HepG2 (cell line): ENCODE results near the gene NPDC1. TPM values are rescaled to one million over a fixed set of nuclear protein-coding genes. Genes with fewer than 3 reads are reported as not detected.

Experiments used
- GATAD2A ChIP-seq: IDR thresholded peaks from 2 replicates; pipeline ENCODE4 v1.6.1; 2016
- HBP1 ChIP-seq: IDR thresholded peaks from 2 replicates; pipeline ENCODE4 v1.6.1; 2016; ENCODE audit warnings: low read depth, control low read depth
- HMGA1 ChIP-seq: sonication (generic); formaldehyde crosslinking; conservative IDR thresholded peaks from 2 replicates; pipeline ENCODE4 v1.4.0; 2020; ENCODE audit warnings: missing genetic modification reagents
- MAZ ChIP-seq, 2 experiments: sonication (generic) in 1 of 2; formaldehyde crosslinking in 1 of 2; IDR thresholded peaks; 2 replicates each; pipeline versions ENCODE4 v1.5.0 to v1.6.1; 2012 to 2020; ENCODE audit warnings: low read depth in 2 of 2, mild to moderate bottlenecking in 2 of 2, borderline replicate concordance in 1 of 2, improper control_type of control experiment in 1 of 2, low read length in 1 of 2, missing genetic modification reagents in 1 of 2, moderate library complexity in 1 of 2
- MTF2 ChIP-seq: sonication (generic); formaldehyde crosslinking; IDR thresholded peaks from 2 replicates; pipeline ENCODE4 v1.5.0; 2020; ENCODE audit warnings: missing genetic modification reagents, borderline replicate concordance
- PLSCR1 ChIP-seq: sonication (generic); formaldehyde crosslinking; IDR thresholded peaks from 2 replicates; pipeline ENCODE4 v1.5.0; 2020; ENCODE audit warnings: missing genetic modification reagents, mild to moderate bottlenecking, borderline replicate concordance
- SSRP1 ChIP-seq: IDR thresholded peaks from 2 replicates; pipeline ENCODE4 v1.6.1; 2016; ENCODE audit warnings: control low read depth
- XRCC5 ChIP-seq: fragments of 200-400 bp; formaldehyde crosslinking; optimal IDR thresholded peaks from 2 replicates; pipeline ENCODE3; 2017; ENCODE audit warnings: mild to moderate bottlenecking, low read length
- ZFP82 ChIP-seq: sonication (generic); formaldehyde crosslinking; IDR thresholded peaks from 2 replicates; pipeline ENCODE4 v1.5.1; 2020; ENCODE audit warnings: mild to moderate bottlenecking, missing genetic modification reagents, borderline replicate concordance
- ZNF296 ChIP-seq: sonication (generic); formaldehyde crosslinking; conservative IDR thresholded peaks from 2 replicates; pipeline ENCODE4 v1.5.0; 2020; ENCODE audit warnings: mild to moderate bottlenecking, missing genetic modification reagents
- ZNF501 ChIP-seq: sonication (generic); formaldehyde crosslinking; IDR thresholded peaks from 2 replicates; pipeline ENCODE4 v1.5.1; 2020; ENCODE audit warnings: mild to moderate bottlenecking, moderate library complexity, missing genetic modification reagents
- ZNF788 ChIP-seq: sonication (generic); formaldehyde crosslinking; IDR thresholded peaks from 2 replicates; pipeline ENCODE4 v1.5.0; 2020; ENCODE audit warnings: mild to moderate bottlenecking, missing genetic modification reagents, borderline replicate concordance
- ZSCAN30 ChIP-seq: sonication (generic); formaldehyde crosslinking; IDR thresholded peaks from 2 replicates; pipeline ENCODE4 v1.5.0; 2020; ENCODE audit warnings: mild to moderate bottlenecking, missing genetic modification reagents
- polyA plus RNA-seq, 8 experiments: library from polyadenylated mRNA; depleted of rRNA in 3 of 8; stranded (reverse) in 7 of 8; unstranded in 1 of 8; fragments of >200 nt; fragmentation: Illumina TruSeq in 4 of 8; extraction: Trizol in 4 of 8; gene quantifications; 2 replicates each; pipeline versions ENCODE4 v1.2.1 to v1.2.3, GENCODE V29; 2011 to 2016; ENCODE audit warnings: low read depth in 4 of 8, missing spikeins in 1 of 8, mixed read lengths in 1 of 8; ENCODE audit not compliant: insufficient read depth in 1 of 8
- total RNA-seq, 5 experiments: library from RNA; depleted of rRNA; stranded (reverse); fragments of >200 nt; fragmentation: Illumina TruSeq; extraction: Trizol; gene quantifications; 2 replicates each; pipeline ENCODE4 v1.2.3, GENCODE V29; 2016; ENCODE audit warnings: low read depth in 1 of 5
- TF ChIP-seq, protein P1 (sequence below): sonication (generic); formaldehyde crosslinking; IDR thresholded peaks from 2 replicates; pipeline ENCODE4 v1.4.0; 2020; ENCODE audit warnings: missing genetic modification reagents, borderline replicate concordance
- TF ChIP-seq, protein P2 (sequence below): fragments of 450-650 bp; IDR thresholded peaks from 2 replicates; pipeline ENCODE4 v1.6.1; 2017; ENCODE audit warnings: mild to moderate bottlenecking

Gene NPDC1
- total and polyA plus RNA-seq, 2 of the 13 experiments (the other 11 are each of a cell fraction or from before 2014, with no cell fraction given), result 0.84 to 5.4 TPM

DNA sequence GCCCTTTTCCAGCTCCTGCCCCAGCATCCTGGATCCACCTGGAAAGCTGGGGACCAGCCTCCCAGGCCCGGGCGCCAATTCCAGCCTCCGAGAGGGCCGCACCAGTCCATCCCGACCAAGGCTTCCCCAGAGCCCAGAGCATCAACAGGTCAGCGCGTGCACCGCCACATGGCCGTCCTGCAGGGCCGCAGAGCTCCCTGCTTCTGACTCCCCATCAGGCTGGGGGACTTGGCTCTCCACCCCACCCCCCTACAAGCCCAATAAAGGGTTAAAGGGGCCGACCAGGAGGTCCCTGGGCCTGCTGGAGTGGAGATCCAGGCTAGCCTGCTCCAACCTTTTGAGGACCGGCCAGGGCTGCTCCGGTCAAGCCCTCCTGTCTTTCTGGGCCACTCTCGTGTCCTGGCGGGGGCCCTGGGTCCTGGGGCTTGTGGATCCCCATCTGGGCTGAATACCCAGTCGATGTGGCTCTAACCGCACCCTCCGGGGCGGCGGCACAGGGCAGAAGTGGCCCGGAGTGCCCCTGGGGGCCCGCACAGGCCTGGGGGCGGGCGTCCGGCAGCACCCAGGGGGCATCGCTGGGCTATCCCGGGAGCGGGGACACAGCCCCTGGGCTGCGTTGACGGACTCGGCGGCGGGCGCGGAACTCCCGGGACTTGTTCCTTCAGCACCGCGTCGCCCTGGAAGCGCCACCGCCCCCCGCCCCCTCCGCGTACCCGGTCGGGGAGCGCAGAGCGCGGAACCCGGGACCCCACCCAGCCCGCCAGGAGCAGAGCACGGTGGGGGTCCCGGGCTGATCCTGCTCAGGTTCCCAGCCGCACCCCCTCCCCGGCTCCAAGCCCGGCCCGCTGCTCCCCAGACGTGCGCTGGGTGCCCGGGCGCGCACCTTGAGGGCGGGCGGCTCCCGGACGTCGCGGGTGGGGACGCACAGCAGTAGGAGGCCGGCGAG, 7.3 kb upstream of the NPDC1 start (continued):
- TF ChIP-seq, protein P1, sequence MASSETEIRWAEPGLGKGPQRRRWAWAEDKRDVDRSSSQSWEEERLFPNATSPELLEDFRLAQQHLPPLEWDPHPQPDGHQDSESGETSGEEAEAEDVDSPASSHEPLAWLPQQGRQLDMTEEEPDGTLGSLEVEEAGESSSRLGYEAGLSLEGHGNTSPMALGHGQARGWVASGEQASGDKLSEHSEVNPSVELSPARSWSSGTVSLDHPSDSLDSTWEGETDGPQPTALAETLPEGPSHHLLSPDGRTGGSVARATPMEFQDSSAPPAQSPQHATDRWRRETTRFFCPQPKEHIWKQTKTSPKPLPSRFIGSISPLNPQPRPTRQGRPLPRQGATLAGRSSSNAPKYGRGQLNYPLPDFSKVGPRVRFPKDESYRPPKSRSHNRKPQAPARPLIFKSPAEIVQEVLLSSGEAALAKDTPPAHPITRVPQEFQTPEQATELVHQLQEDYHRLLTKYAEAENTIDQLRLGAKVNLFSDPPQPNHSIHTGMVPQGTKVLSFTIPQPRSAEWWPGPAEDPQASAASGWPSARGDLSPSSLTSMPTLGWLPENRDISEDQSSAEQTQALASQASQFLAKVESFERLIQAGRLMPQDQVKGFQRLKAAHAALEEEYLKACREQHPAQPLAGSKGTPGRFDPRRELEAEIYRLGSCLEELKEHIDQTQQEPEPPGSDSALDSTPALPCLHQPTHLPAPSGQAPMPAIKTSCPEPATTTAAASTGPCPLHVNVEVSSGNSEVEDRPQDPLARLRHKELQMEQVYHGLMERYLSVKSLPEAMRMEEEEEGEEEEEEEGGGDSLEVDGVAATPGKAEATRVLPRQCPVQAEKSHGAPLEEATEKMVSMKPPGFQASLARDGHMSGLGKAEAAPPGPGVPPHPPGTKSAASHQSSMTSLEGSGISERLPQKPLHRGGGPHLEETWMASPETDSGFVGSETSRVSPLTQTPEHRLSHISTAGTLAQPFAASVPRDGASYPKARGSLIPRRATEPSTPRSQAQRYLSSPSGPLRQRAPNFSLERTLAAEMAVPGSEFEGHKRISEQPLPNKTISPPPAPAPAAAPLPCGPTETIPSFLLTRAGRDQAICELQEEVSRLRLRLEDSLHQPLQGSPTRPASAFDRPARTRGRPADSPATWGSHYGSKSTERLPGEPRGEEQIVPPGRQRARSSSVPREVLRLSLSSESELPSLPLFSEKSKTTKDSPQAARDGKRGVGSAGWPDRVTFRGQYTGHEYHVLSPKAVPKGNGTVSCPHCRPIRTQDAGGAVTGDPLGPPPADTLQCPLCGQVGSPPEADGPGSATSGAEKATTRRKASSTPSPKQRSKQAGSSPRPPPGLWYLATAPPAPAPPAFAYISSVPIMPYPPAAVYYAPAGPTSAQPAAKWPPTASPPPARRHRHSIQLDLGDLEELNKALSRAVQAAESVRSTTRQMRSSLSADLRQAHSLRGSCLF (CRISPR knock-in tag), result no peak
- TF ChIP-seq ZNF788 (CRISPR knock-in tag), result no peak
- TF ChIP-seq HMGA1 (CRISPR knock-in tag), result no peak
- no peak for TF ChIP-seq XRCC5
- no peak for TF ChIP-seq MAZ (IDR thresholded peaks at IDR 0.05; ENCODE audit: borderline replicate concordance, low read depth, low read length)
- no peak for TF ChIP-seq MAZ (CRISPR knock-in tag; IDR thresholded peaks at IDR 0.05; ENCODE audit: low read depth)
- no peak for TF ChIP-seq HBP1 (CRISPR knock-in tag)
- TF ChIP-seq MTF2, result no peak
- TF ChIP-seq GATAD2A (CRISPR knock-in tag), result no peak
- no peak for TF ChIP-seq ZNF296 (CRISPR knock-in tag)
- TF ChIP-seq PLSCR1, result no peak
- TF ChIP-seq, protein P2, sequence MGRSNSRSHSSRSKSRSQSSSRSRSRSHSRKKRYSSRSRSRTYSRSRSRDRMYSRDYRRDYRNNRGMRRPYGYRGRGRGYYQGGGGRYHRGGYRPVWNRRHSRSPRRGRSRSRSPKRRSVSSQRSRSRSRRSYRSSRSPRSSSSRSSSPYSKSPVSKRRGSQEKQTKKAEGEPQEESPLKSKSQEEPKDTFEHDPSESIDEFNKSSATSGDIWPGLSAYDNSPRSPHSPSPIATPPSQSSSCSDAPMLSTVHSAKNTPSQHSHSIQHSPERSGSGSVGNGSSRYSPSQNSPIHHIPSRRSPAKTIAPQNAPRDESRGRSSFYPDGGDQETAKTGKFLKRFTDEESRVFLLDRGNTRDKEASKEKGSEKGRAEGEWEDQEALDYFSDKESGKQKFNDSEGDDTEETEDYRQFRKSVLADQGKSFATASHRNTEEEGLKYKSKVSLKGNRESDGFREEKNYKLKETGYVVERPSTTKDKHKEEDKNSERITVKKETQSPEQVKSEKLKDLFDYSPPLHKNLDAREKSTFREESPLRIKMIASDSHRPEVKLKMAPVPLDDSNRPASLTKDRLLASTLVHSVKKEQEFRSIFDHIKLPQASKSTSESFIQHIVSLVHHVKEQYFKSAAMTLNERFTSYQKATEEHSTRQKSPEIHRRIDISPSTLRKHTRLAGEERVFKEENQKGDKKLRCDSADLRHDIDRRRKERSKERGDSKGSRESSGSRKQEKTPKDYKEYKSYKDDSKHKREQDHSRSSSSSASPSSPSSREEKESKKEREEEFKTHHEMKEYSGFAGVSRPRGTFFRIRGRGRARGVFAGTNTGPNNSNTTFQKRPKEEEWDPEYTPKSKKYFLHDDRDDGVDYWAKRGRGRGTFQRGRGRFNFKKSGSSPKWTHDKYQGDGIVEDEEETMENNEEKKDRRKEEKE, result no peak
- TF ChIP-seq ZSCAN30, result no peak
- no peak for TF ChIP-seq SSRP1
- TF ChIP-seq ZFP82 (CRISPR knock-in tag), result no peak
- peak; percentile 53; the same call in 1 of the 2 replicates for TF ChIP-seq ZNF501
